Fibroblast of the aortic adventitia (primary cell): ENCODE results near the gene XPNPEP2. TPM values are rescaled to one million over a fixed set of nuclear protein-coding genes. Genes with fewer than 3 reads are reported as not detected.

Source experiments
- DNase-seq: peaks from one replicate; pipeline ENCODE4 v3.0.0-alpha.2; 2010; ENCODE audit warnings: low read depth
- H3K4me3 ChIP-seq: 2 replicates; pipeline ENCODE4 v1.5.1; 2011; ENCODE audit warnings: low read depth, mild to moderate bottlenecking, control low read depth, low read length, moderate library complexity
- CTCF ChIP-seq: IDR thresholded peaks from 2 replicates; pipeline ENCODE4 v1.5.1; 2011; ENCODE audit warnings: mild to moderate bottlenecking, low read length, control low read depth, inconsistent platforms; ENCODE audit not compliant: insufficient read depth
- total RNA-seq: library from RNA; depleted of rRNA; stranded (reverse); fragments of >200 nt; gene quantifications from 2 replicates; pipeline ENCODE4 v1.2.3, GENCODE V29; 2012; ENCODE audit warnings: low replicate concordance

Gene XPNPEP2
- total RNA-seq, 1 donor = 5.7 TPM

DNA sequence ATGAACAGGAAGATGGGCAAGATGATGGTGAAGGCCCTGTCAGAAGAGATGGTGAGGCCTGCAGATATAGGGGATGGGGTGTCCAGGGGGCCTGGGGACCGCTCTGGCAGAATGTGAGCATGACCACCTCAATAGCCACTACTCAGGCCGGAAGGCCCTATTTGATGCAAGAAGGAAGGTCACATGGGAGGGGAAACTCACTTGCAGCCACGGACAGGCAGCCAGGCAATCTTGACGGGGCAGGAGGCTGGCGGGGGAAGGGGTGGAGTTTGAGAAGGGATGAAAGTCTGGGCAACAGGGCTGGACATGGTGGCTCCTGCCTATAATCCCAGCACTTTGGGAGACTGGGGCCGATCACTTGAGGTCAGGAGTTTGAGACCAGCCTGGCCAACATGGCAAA, 49.7 kb downstream of the XPNPEP2 start:
- H3K4me3 ChIP-seq = no peak overlapping the region
- no peak for DNase-seq
- TF ChIP-seq CTCF = no peak

DNA sequence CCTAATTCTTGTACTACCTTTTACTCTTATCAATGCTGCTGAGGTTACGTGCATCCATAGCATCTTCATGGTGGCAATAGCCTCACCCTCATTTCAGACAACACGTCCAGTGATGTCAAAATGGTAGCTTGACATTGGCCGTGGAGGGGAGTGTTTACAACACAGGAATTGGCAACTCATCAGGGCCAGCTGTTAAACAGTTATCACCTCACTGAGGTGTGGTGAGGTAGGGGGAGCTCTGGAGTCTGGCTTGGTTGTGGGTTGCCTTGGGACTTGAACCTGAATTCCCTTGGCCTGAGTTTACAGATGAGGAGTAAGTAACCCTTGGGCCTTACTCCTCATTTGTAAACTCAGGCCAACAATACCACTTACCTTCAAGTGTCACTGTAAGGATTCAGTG, 51.4 kb downstream of the XPNPEP2 start:
- no peak for TF ChIP-seq CTCF
- no peak for DNase-seq
- H3K4me3 ChIP-seq = no peak overlapping the region

GRCh38 chrX:129790808-129791207, 52.0 kb downstream of the XPNPEP2 start:
- H3K4me3 ChIP-seq = no peak overlapping the region
- no peak for DNase-seq
- no peak for TF ChIP-seq CTCF

- no peak overlapping the region for H3K4me3 ChIP-seq
- no peak for TF ChIP-seq CTCF
- DNase-seq = no peak
These were observed 52.6 kb downstream of the XPNPEP2 start for GRCh38 chrX:129791336-129791735.

DNA sequence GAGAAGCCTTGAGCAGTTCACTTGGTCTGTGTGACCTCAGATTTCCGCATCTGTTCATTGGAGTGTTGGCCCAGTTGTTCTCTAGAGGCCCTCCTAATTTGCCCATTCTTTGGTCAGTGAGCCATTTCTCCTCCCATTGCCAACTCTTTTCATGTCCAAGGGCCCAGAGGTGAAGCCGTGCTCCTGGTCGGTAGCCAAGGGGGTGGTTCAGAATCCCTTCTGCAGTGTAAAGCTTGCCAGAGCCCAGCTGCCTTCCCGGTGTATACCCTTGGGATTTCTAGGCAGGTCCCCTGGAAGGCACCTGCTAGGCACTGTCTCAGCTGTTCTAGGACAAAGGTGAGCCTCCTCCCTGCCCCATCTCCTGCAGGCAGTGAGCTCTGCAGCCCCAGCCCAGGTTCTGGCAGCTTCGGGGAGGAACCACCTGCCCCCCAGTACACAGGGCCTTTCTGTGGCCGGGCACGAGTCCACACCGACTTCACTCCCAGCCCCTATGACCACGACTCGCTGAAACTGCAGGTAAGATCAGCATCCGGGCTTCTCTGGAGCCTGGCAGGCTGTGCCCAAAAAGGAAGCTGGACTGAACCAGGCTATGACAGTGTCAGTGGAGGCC, 53.3 kb downstream of the XPNPEP2 start:
- TF ChIP-seq CTCF = no peak
- peak; percentile 9 for DNase-seq
- H3K4me3 ChIP-seq = no peak overlapping the region

GRCh38 chrX:129792586-129793291, 54.0 kb downstream of the XPNPEP2 start:
- DNase-seq = no peak
- H3K4me3 ChIP-seq = no peak overlapping the region
- no peak for TF ChIP-seq CTCF
